Smooth muscle cell (in vitro differentiated cells): ENCODE measurements around the gene SLC8A2. TPM values are rescaled to one million over a fixed set of nuclear protein-coding genes. Genes with fewer than 3 reads are reported as not detected.

Experiments
- DNase-seq: peaks from one replicate; lab custom pipeline; 2025; ENCODE audit not compliant: unreplicated experiment; lab: John Stamatoyannopoulos, UW
- H2AFZ ChIP-seq: fragments of 200-600 bp; sonication (generic); 2 replicates; pipeline ENCODE4 v1.6.0; 2016; ENCODE audit warnings: antibody characterized with exemption, low read depth, mild to moderate bottlenecking
- H3F3A ChIP-seq: fragments of 200-600 bp; sonication (generic); 2 replicates; pipeline ENCODE4 v1.6.0; 2017; ENCODE audit warnings: antibody characterized with exemption, low read depth
- H3K27ac ChIP-seq: fragments of 200-600 bp; sonication (generic); 2 replicates; pipeline ENCODE4 v1.5.1; 2016; ENCODE audit warnings: low read depth, mild to moderate bottlenecking
- H3K27me3 ChIP-seq: fragments of 200-600 bp; sonication (generic); 2 replicates; pipeline ENCODE4 v1.6.1; 2016; ENCODE audit warnings: low read depth, mild to moderate bottlenecking
- H3K36me3 ChIP-seq: fragments of 200-600 bp; sonication (generic); 2 replicates; pipeline ENCODE4 v1.5.1; 2016; ENCODE audit warnings: low read depth
- H3K4me1 ChIP-seq: fragments of 200-600 bp; sonication (generic); 2 replicates; pipeline ENCODE4 v1.5.1; 2016; ENCODE audit warnings: low read depth
- H3K4me2 ChIP-seq: fragments of 200-600 bp; sonication (generic); 2 replicates; pipeline ENCODE4 v1.6.0; 2016; ENCODE audit warnings: mild to moderate bottlenecking
- H3K4me3 ChIP-seq: fragments of 200-600 bp; sonication (generic); 2 replicates; pipeline ENCODE4 v1.5.1; 2016; ENCODE audit warnings: mild to moderate bottlenecking
- H3K79me2 ChIP-seq: fragments of 200-600 bp; sonication (generic); 2 replicates; pipeline ENCODE4 v1.6.0; 2016; ENCODE audit warnings: low read depth, mild to moderate bottlenecking
- H3K9ac ChIP-seq: fragments of 200-600 bp; sonication (generic); 2 replicates; pipeline ENCODE4 v1.6.0; 2016; ENCODE audit warnings: low read depth
- H3K9me3 ChIP-seq: fragments of 200-600 bp; sonication (generic); replicated peaks from 2 replicates; pipeline ENCODE4 v1.5.1; 2016; ENCODE audit warnings: low read depth
- H4K20me1 ChIP-seq: fragments of 200-600 bp; sonication (generic); 2 replicates; pipeline ENCODE4 v1.6.0; 2016; ENCODE audit warnings: low read depth
- CTCF ChIP-seq: fragments of 200-600 bp; sonication (generic); IDR thresholded peaks from 2 replicates; pipeline ENCODE4 v1.5.1; 2017; ENCODE audit warnings: borderline replicate concordance, mild to moderate bottlenecking, antibody characterized with exemption; ENCODE audit not compliant: insufficient read depth, poor library complexity, severe bottlenecking
- WGBS: methylation state at CpG from one replicate; pipeline ENCODE4 v1.1.7; 2016; ENCODE audit warnings: low lambda C conversion rate; 5-methylcytosine and 5-hydroxymethylcytosine counted together
- polyA plus RNA-seq: library from polyadenylated mRNA; unstranded; fragments of >200 nt; fragmentation: Nextera tagmentation; extraction: Ambion mirVana; gene quantifications from 2 replicates; pipeline ENCODE4 v1.2.1, GENCODE V29; 2016
- total RNA-seq: library from RNA; depleted of rRNA; stranded (reverse); fragments of >200 nt; gene quantifications from 2 replicates; pipeline ENCODE4 v1.2.3, GENCODE V29; 2014

The SLC8A2 gene
- total and polyA plus RNA-seq, 2 experiments from 2014 or later, result 0.22 to 0.62 TPM

- Histone ChIP-seq H2AFZ (no peak overlapping the region), H3K4me2 (no peak overlapping the region), H3K4me1 (no peaks in the 10 kb centered on the region), H3K27ac (no peak overlapping the region), H3K79me2 (no peaks in the 10 kb centered on the region), H3K9me3 (no peaks in the 10 kb centered on the region), H3F3A (no peaks in the 10 kb centered on the region), H3K36me3 (peaks cover 4% of the 10 kb centered on the region), H3K4me3 (no peak overlapping the region), H3K27me3 (no peaks in the 10 kb centered on the region), H3K9ac (no peak overlapping the region), H4K20me1 (no peaks in the 10 kb centered on the region)
- no peak for TF ChIP-seq CTCF
- 88% methylated on average over 11 of the region's 11 CpGs for WGBS
- DNase-seq, result no peak
Observed at GRCh38 chr19:47381653-47382279, 89.9 kb downstream of the SLC8A2 start.

GRCh38 chr19:47381121-47381520 lies 90.6 kb downstream of the SLC8A2 start:
- Histone ChIP-seq H3K9ac (no peak overlapping the region), H2AFZ (no peak overlapping the region), H3K4me3 (no peak overlapping the region), H3K27me3 (no peaks in the 10 kb centered on the region), H3K9me3 (no peaks in the 10 kb centered on the region), H3K27ac (no peak overlapping the region), H3K4me1 (no peaks in the 10 kb centered on the region), H3K36me3 (peaks cover 4% of the 10 kb centered on the region), H3K79me2 (no peaks in the 10 kb centered on the region), H3K4me2 (no peak overlapping the region), H4K20me1 (no peaks in the 10 kb centered on the region), H3F3A (no peaks in the 10 kb centered on the region)
- no peak for DNase-seq
- WGBS, result 95% methylated on average over 10 of the region's 14 CpGs
- no peak for TF ChIP-seq CTCF

GRCh38 chr19:47380559-47380958 lies 91.1 kb downstream of the SLC8A2 start:
- Histone ChIP-seq H3K79me2 (no peaks in the 10 kb centered on the region), H3K9me3 (no peaks in the 10 kb centered on the region), H3F3A (no peaks in the 10 kb centered on the region), H3K27me3 (no peaks in the 10 kb centered on the region), H2AFZ (no peak overlapping the region), H3K4me1 (no peaks in the 10 kb centered on the region), H3K4me2 (no peak overlapping the region), H3K4me3 (no peak overlapping the region), H3K27ac (no peak overlapping the region), H3K9ac (no peak overlapping the region), H4K20me1 (no peaks in the 10 kb centered on the region), H3K36me3 (peaks cover 4% of the 10 kb centered on the region)
- 100% methylated on average over 6 of the region's 6 CpGs for WGBS
- TF ChIP-seq CTCF, result no peak
- no peak for DNase-seq

- Histone ChIP-seq H3K27ac (no peak overlapping the region), H3K79me2 (no peaks in the 10 kb centered on the region), H3K9ac (no peak overlapping the region), H3K4me3 (no peak overlapping the region), H3K9me3 (no peaks in the 10 kb centered on the region), H3K4me1 (no peaks in the 10 kb centered on the region), H3K36me3 (peaks cover 4% of the 10 kb centered on the region), H3K4me2 (no peak overlapping the region), H2AFZ (no peak overlapping the region), H3F3A (no peaks in the 10 kb centered on the region), H4K20me1 (no peaks in the 10 kb centered on the region), H3K27me3 (no peaks in the 10 kb centered on the region)
- WGBS, result 97% methylated on average over 12 of the region's 23 CpGs
- no peak for DNase-seq
- TF ChIP-seq CTCF, result no peak
Observed at GRCh38 chr19:47379381-47379938, 92.2 kb downstream of the SLC8A2 start.
